ENCODE measurements around the gene SLC17A8. TPM values are rescaled to one million over a fixed set of nuclear protein-coding genes. Genes with fewer than 3 reads are reported as not detected.
A peak's percentile ranks its signal among the peaks of the same experiment; 100 is the strongest.

SLC17A8 gene
- polyA plus RNA-seq, 1 experiment, result not detected

DNA sequence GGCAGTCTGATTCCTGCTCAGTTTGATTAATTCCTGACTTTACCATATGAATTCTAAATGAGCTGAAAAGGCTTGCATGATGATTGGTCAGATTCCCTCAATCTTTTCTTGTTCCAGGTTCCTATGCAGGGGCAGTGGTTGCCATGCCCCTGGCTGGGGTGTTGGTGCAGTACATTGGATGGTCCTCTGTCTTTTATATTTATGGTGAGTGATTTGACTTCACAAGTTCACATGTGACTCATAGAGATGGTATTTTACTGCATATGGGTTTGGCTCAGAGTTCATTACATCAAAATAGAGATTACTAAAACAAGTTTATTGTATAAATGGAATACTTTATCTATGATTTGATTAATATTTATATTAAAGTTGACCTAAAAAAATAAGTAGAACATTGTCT, 44.8 kb downstream of the SLC17A8 start:
- H3K27me3 ChIP-seq (ENCODE audit: control insufficient read depth, insufficient read depth, low read length), result no peaks in the 10 kb centered on the region
- H3K36me3 ChIP-seq (ENCODE audit: control insufficient read depth, insufficient read depth, low read length), result no peaks in the 10 kb centered on the region
- CTCF ChIA-PET, result no interaction called here
- H3K4me3 ChIP-seq (ENCODE audit: low read depth, low read length), result no peak overlapping the region
- TF ChIP-seq, protein P1, sequence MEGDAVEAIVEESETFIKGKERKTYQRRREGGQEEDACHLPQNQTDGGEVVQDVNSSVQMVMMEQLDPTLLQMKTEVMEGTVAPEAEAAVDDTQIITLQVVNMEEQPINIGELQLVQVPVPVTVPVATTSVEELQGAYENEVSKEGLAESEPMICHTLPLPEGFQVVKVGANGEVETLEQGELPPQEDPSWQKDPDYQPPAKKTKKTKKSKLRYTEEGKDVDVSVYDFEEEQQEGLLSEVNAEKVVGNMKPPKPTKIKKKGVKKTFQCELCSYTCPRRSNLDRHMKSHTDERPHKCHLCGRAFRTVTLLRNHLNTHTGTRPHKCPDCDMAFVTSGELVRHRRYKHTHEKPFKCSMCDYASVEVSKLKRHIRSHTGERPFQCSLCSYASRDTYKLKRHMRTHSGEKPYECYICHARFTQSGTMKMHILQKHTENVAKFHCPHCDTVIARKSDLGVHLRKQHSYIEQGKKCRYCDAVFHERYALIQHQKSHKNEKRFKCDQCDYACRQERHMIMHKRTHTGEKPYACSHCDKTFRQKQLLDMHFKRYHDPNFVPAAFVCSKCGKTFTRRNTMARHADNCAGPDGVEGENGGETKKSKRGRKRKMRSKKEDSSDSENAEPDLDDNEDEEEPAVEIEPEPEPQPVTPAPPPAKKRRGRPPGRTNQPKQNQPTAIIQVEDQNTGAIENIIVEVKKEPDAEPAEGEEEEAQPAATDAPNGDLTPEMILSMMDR (IDR thresholded peaks at IDR 0.05; ENCODE audit: insufficient read depth, low read depth, low read length), result no peak
- DNase-seq (ENCODE audit: low read depth), result peak; percentile 6
- POLR2A ChIA-PET, result no interaction called here

GRCh38 chr12:100402763-100403162, 45.9 kb downstream of the SLC17A8 start:
- H3K27me3 ChIP-seq (ENCODE audit: control insufficient read depth, insufficient read depth, low read length), result no peaks in the 10 kb centered on the region
- TF ChIP-seq, protein P1 (IDR thresholded peaks at IDR 0.05; ENCODE audit: insufficient read depth, low read depth, low read length), result no peak
- CTCF ChIA-PET, result interaction anchor here (1.2 kb wide), 1 partner anchor 168 kb away, joined by 4 read pairs; no protein-coding TSS in a partner anchor
- POLR2A ChIA-PET, result no interaction called here
- no peaks in the 10 kb centered on the region for H3K36me3 ChIP-seq (ENCODE audit: control insufficient read depth, insufficient read depth, low read length)
- no peak for DNase-seq (ENCODE audit: low read depth)
- no peak overlapping the region for H3K4me3 ChIP-seq (ENCODE audit: low read depth, low read length)

GRCh38 chr12:100403446-100403845, 46.6 kb downstream of the SLC17A8 start:
- DNase-seq (ENCODE audit: low read depth), result no peak
- ChIA-PET POLR2A (no interaction called here), CTCF (interaction anchor here (1.2 to 3.1 kb wide), 5 partner anchors 10 to 170 kb away, joined by 4 to 14 read pairs (median 5); no protein-coding TSS in a partner anchor)

DNA sequence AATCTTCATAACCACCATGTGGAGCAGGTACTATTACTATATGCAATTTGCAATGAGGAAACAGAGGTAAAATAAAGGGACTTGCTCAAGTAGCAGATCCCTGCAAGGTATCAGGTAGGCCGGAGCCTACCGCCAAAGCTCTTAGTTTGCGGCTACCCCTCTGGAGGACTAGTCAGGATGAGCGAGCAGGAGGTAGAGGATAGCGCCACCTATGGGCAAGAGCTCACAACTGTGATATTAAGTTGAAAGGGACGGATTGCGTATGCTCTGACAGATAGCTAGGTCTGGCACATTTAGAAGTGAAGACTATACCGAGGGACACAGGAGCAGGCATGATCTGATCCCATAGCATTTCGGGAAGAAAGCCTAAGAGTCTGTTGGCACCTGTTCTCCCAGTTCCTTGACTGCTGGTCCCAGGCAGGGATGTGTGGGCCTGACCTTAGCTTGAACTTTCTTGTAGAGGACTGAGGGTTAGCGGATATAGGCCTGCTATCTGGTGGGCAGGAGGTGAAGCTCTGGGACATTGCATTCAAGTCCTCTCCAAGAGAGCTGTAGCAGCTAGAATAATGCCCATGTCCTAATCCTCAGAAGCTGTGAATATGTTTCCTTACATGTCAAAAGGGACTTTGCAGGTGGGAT, 48.0 kb downstream of the SLC17A8 start:
- POLR2A ChIA-PET, result no interaction called here
- CTCF ChIA-PET, result interaction anchor here (0.6 to 3.1 kb wide), 24 partner anchors 9 to 750 kb away, joined by 3 to 14 read pairs (median 4); no protein-coding TSS in a partner anchor
- TF ChIP-seq, protein P1 (IDR thresholded peaks at IDR 0.05; ENCODE audit: insufficient read depth, low read depth, low read length), result peak; percentile 67
- DNase-seq (ENCODE audit: low read depth), result no peak
- no peak overlapping the region for H3K4me3 ChIP-seq (ENCODE audit: low read depth, low read length)
- H3K27me3 ChIP-seq (ENCODE audit: control insufficient read depth, insufficient read depth, low read length), result no peaks in the 10 kb centered on the region
- H3K36me3 ChIP-seq (ENCODE audit: control insufficient read depth, insufficient read depth, low read length), result no peaks in the 10 kb centered on the region

More at GRCh38 chr12:100403446-100403845, 46.6 kb downstream of the SLC17A8 start:
- H3K4me3 ChIP-seq (ENCODE audit: low read depth, low read length), result no peak overlapping the region
- no peaks in the 10 kb centered on the region for H3K36me3 ChIP-seq (ENCODE audit: control insufficient read depth, insufficient read depth, low read length)
- TF ChIP-seq, protein P1 (IDR thresholded peaks at IDR 0.05; ENCODE audit: insufficient read depth, low read depth, low read length), result no peak
- no peaks in the 10 kb centered on the region for H3K27me3 ChIP-seq (ENCODE audit: control insufficient read depth, insufficient read depth, low read length)

DNA sequence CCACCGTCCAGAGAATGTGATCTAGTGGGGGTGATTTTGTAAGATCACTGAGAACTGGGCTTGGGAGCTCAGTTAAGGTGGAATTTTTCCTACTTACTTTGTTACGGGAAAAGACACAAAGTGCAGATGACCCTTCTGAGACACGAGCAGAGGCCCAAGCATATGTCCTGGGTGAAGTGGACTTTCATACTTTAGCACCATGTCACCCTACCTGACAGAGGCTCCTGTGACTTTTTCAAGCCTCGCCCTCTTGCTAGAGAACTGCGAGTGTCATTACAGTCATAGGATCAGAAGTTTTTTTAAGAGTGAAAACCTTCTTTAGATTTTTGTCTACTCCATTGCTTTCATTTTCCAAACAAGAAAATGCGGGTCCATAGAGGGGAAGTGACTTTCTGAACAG, 56.1 kb downstream of the SLC17A8 start:
- CTCF ChIA-PET, result interaction anchor here (2.0 kb wide), 1 partner anchor 8 kb away, joined by 14 read pairs; no protein-coding TSS in a partner anchor
- DNase-seq (ENCODE audit: low read depth), result no peak

More for the DNA sequence above, 56.1 kb downstream of the SLC17A8 start:
- H3K27me3 ChIP-seq (ENCODE audit: control insufficient read depth, insufficient read depth, low read length), result no peaks in the 10 kb centered on the region
- H3K36me3 ChIP-seq (ENCODE audit: control insufficient read depth, insufficient read depth, low read length), result no peaks in the 10 kb centered on the region
- H3K4me3 ChIP-seq (ENCODE audit: low read depth, low read length), result no peak overlapping the region
- TF ChIP-seq, protein P1 (IDR thresholded peaks at IDR 0.05; ENCODE audit: insufficient read depth, low read depth, low read length), result no peak
- POLR2A ChIA-PET, result no interaction called here
